ENCODE results near the gene GRB10.

GRCh38 chr7:50622821-50623220 lies 159.9 kb downstream of the GRB10 start:
- TF ChIP-seq POLR2A (IDR thresholded peaks at IDR 0.05; ENCODE audit: low read depth, low read length) (no peak), POLR2AphosphoS5 (IDR thresholded peaks at IDR 0.05; ENCODE audit: low read depth, low read length) (no peak)

Measured in GM12892 (cell line).